ENCODE data around the gene DPP4.

Gene DPP4

GRCh38 chr2:162074632-162074895, 549 bp upstream of the DPP4 start:
- peak overlapping the region; percentile 97 for H3K4me3 Mint-ChIP-seq
- H3K36me3 Mint-ChIP-seq: peaks cover 70% of the 10 kb centered on the region
- peaks cover 48% of the 10 kb centered on the region for H3K4me1 Mint-ChIP-seq
- DNase-seq: no peak
- peaks cover 26% of the 10 kb centered on the region for H3K9me3 Mint-ChIP-seq
- CTCF ChIA-PET: interaction anchor here (0.9 to 1.8 kb wide), 6 partner anchors 14 to 126 kb away, joined by 3 to 7 read pairs (median 3); no protein-coding TSS in a partner anchor
- H3K27me3 Mint-ChIP-seq: no peaks in the 10 kb centered on the region
- H3K27ac Mint-ChIP-seq: peak overlapping the region; percentile 83

GRCh38 chr2:162072976-162073887, 783 bp downstream of the DPP4 start:
- Mint-ChIP-seq H3K4me1 (peaks cover 59% of the 10 kb centered on the region), H3K36me3 (peaks cover 70% of the 10 kb centered on the region)

GRCh38 chr2:162072181-162072702, 1.8 kb downstream of the DPP4 start:
- DNase-seq: no peak
- CTCF ChIA-PET: interaction anchor here (0.7 to 1.7 kb wide), 7 partner anchors 8 to 79 kb away, joined by 3 to 5 read pairs (median 4); no protein-coding TSS in a partner anchor

More at GRCh38 chr2:162072976-162073887, 783 bp downstream of the DPP4 start:
- Mint-ChIP-seq H3K27ac (peak overlapping the region; percentile 94), H3K4me3 (peak overlapping the region; percentile 97), H3K27me3 (no peaks in the 10 kb centered on the region), H3K9me3 (peaks cover 16% of the 10 kb centered on the region)
- DNase-seq: peak; percentile 55
- CTCF ChIA-PET: interaction anchor here (0.7 to 1.8 kb wide), 12 partner anchors 9 to 125 kb away, joined by 3 to 7 read pairs (median 4); no protein-coding TSS in a partner anchor

GRCh38 chr2:162071001-162071400, 3.0 kb downstream of the DPP4 start:
- peaks cover 70% of the 10 kb centered on the region for H3K36me3 Mint-ChIP-seq
- H3K27ac Mint-ChIP-seq: peak overlapping the region; percentile 3
- no peaks in the 10 kb centered on the region for H3K9me3 Mint-ChIP-seq
- peaks cover 79% of the 10 kb centered on the region for H3K4me1 Mint-ChIP-seq
- CTCF ChIA-PET: interaction anchor here (0.6 to 1.7 kb wide), 5 partner anchors 11 to 67 kb away, joined by 3 to 5 read pairs (median 4); no protein-coding TSS in a partner anchor
- H3K27me3 Mint-ChIP-seq: no peaks in the 10 kb centered on the region
- DNase-seq: no peak
- peak overlapping the region; percentile 97 for H3K4me3 Mint-ChIP-seq

More at GRCh38 chr2:162072181-162072702, 1.8 kb downstream of the DPP4 start:
- Mint-ChIP-seq H3K27me3 (no peaks in the 10 kb centered on the region), H3K27ac (peak overlapping the region; percentile 94), H3K9me3 (peaks cover 6% of the 10 kb centered on the region), H3K36me3 (peaks cover 70% of the 10 kb centered on the region), H3K4me3 (peak overlapping the region; percentile 97), H3K4me1 (peaks cover 69% of the 10 kb centered on the region)

- DNase-seq: no peak
- Mint-ChIP-seq H3K27ac (peak overlapping the region; percentile 3), H3K4me1 (peaks cover 80% of the 10 kb centered on the region), H3K36me3 (peaks cover 69% of the 10 kb centered on the region), H3K4me3 (peak overlapping the region; percentile 97), H3K9me3 (no peaks in the 10 kb centered on the region), H3K27me3 (no peaks in the 10 kb centered on the region)
- CTCF ChIA-PET: interaction anchor here (0.9 kb wide), 1 partner anchor 52 kb away, joined by 3 read pairs; no protein-coding TSS in a partner anchor
These were observed 3.6 kb downstream of the DPP4 start for GRCh38 chr2:162070228-162070936.

- no peak overlapping the region for H3K4me3 Mint-ChIP-seq
- H3K9me3 Mint-ChIP-seq: no peaks in the 10 kb centered on the region
These were observed 4.6 kb downstream of the DPP4 start for GRCh38 chr2:162069267-162069903.

GRCh38 chr2:162067596-162067995, 6.4 kb downstream of the DPP4 start:
- H3K4me1 Mint-ChIP-seq: peaks cover 92% of the 10 kb centered on the region

More at GRCh38 chr2:162069267-162069903, 4.6 kb downstream of the DPP4 start:
- CTCF ChIA-PET: interaction anchor here (1.2 kb wide), 1 partner anchor 10 kb away, joined by 6 read pairs; no protein-coding TSS in a partner anchor
- no peak overlapping the region for H3K27ac Mint-ChIP-seq
- peaks cover 74% of the 10 kb centered on the region for H3K36me3 Mint-ChIP-seq
- H3K27me3 Mint-ChIP-seq: no peaks in the 10 kb centered on the region
- H3K4me1 Mint-ChIP-seq: peaks cover 80% of the 10 kb centered on the region
- no peak for DNase-seq

GRCh38 chr2:162065767-162066166, 8.2 kb downstream of the DPP4 start:
- H3K4me1 Mint-ChIP-seq: peaks cover 90% of the 10 kb centered on the region
- no peak for DNase-seq
- H3K9me3 Mint-ChIP-seq: no peaks in the 10 kb centered on the region
- H3K27me3 Mint-ChIP-seq: no peaks in the 10 kb centered on the region
- CTCF ChIA-PET: interaction anchor here (0.6 kb wide), 1 partner anchor 79 kb away, joined by 3 read pairs; no protein-coding TSS in a partner anchor
- peaks cover 82% of the 10 kb centered on the region for H3K36me3 Mint-ChIP-seq
- no peak overlapping the region for H3K27ac Mint-ChIP-seq
- H3K4me3 Mint-ChIP-seq: no peak overlapping the region

More at GRCh38 chr2:162067596-162067995, 6.4 kb downstream of the DPP4 start:
- no peak overlapping the region for H3K4me3 Mint-ChIP-seq
- H3K27me3 Mint-ChIP-seq: no peaks in the 10 kb centered on the region
- H3K36me3 Mint-ChIP-seq: peaks cover 84% of the 10 kb centered on the region
- H3K9me3 Mint-ChIP-seq: no peaks in the 10 kb centered on the region
- CTCF ChIA-PET: interaction anchor here (1.2 kb wide), 1 partner anchor 121 kb away, joined by 3 read pairs; no protein-coding TSS in a partner anchor
- no peak for DNase-seq
- no peak overlapping the region for H3K27ac Mint-ChIP-seq

- peak overlapping the region; percentile 52 for H3K4me3 Mint-ChIP-seq
- CTCF ChIA-PET: interaction anchor here (1.1 to 1.4 kb wide), 2 partner anchors 9 to 13 kb away, joined by 3 to 5 read pairs; no protein-coding TSS in a partner anchor
- H3K27ac Mint-ChIP-seq: peak overlapping the region; percentile 88
- H3K4me1 Mint-ChIP-seq: peaks cover 91% of the 10 kb centered on the region
- DNase-seq: peak; percentile 32
- no peaks in the 10 kb centered on the region for H3K9me3 Mint-ChIP-seq
- H3K36me3 Mint-ChIP-seq: peaks cover 78% of the 10 kb centered on the region
- H3K27me3 Mint-ChIP-seq: no peaks in the 10 kb centered on the region
These were observed 10.1 kb downstream of the DPP4 start for GRCh38 chr2:162063899-162064298.

GRCh38 chr2:162063281-162063680, 10.7 kb downstream of the DPP4 start:
- peaks cover 92% of the 10 kb centered on the region for H3K4me1 Mint-ChIP-seq

GRCh38 chr2:162062559-162062958, 11.5 kb downstream of the DPP4 start:
- no peak for DNase-seq
- Mint-ChIP-seq H3K4me3 (peak overlapping the region; percentile 52), H3K4me1 (peaks cover 92% of the 10 kb centered on the region), H3K27me3 (no peaks in the 10 kb centered on the region), H3K36me3 (peaks cover 69% of the 10 kb centered on the region), H3K9me3 (no peaks in the 10 kb centered on the region), H3K27ac (peak overlapping the region; percentile 88)
- CTCF ChIA-PET: interaction anchor here (1.0 kb wide), 1 partner anchor 69 kb away, joined by 4 read pairs; no protein-coding TSS in a partner anchor

More at GRCh38 chr2:162063281-162063680, 10.7 kb downstream of the DPP4 start:
- Mint-ChIP-seq H3K36me3 (peaks cover 75% of the 10 kb centered on the region), H3K27me3 (no peaks in the 10 kb centered on the region), H3K9me3 (no peaks in the 10 kb centered on the region), H3K27ac (peak overlapping the region; percentile 88), H3K4me3 (peak overlapping the region; percentile 52)
- CTCF ChIA-PET: interaction anchor here (1.1 kb wide), 1 partner anchor 9 kb away, joined by 5 read pairs; no protein-coding TSS in a partner anchor
- DNase-seq: no peak

- Mint-ChIP-seq H3K9me3 (peaks cover 12% of the 10 kb centered on the region), H3K36me3 (peaks cover 70% of the 10 kb centered on the region), H3K4me1 (peaks cover 92% of the 10 kb centered on the region), H3K4me3 (no peak overlapping the region), H3K27ac (peak overlapping the region; percentile 83), H3K27me3 (no peaks in the 10 kb centered on the region)
- DNase-seq: no peak
- CTCF ChIA-PET: interaction anchor here (0.6 to 1.5 kb wide), 2 partner anchors 13 to 56 kb away, joined by 3 read pairs; partner anchors contain the start of gene DPP4
These were observed 13.0 kb downstream of the DPP4 start for GRCh38 chr2:162061021-162061420.

GRCh38 chr2:162060532-162060931, 13.5 kb downstream of the DPP4 start:
- no peak overlapping the region for H3K4me3 Mint-ChIP-seq
- H3K4me1 Mint-ChIP-seq: peaks cover 92% of the 10 kb centered on the region
- CTCF ChIA-PET: interaction anchor here (0.6 to 1.5 kb wide), 2 partner anchors 14 to 64 kb away, joined by 3 read pairs; partner anchors contain the start of gene DPP4
- H3K9me3 Mint-ChIP-seq: peaks cover 14% of the 10 kb centered on the region
- H3K27ac Mint-ChIP-seq: peak overlapping the region; percentile 95
- H3K36me3 Mint-ChIP-seq: peaks cover 72% of the 10 kb centered on the region
- H3K27me3 Mint-ChIP-seq: no peaks in the 10 kb centered on the region
- DNase-seq: no peak
